ENCODE data around the gene GLA.
A peak's percentile ranks its signal among the peaks of the same experiment; 100 is the strongest.

GLA gene

GRCh38 chrX:101357166-101357795 lies 50.4 kb downstream of the GLA start:
- no peak for DNase-seq (ENCODE audit: low read depth in 2 of 2)

GRCh38 chrX:101349193-101349562 lies 58.5 kb downstream of the GLA start:
- no peak for DNase-seq (ENCODE audit: low read depth in 2 of 2)

GRCh38 chrX:101348452-101349192 lies 59.1 kb downstream of the GLA start, which contains the start of gene TIMM8A:
Gene TIMM8A (minus strand): TSS chrX:101348742. CDS start chrX:101348664, 78 bp downstream.
- DNase-seq (ENCODE audit: low read depth in 2 of 2), result peak; percentile 63 to 66

GRCh38 chrX:101347859-101348451 lies 59.8 kb downstream of the GLA start:
- DNase-seq (ENCODE audit: low read depth in 2 of 2), result no peak

All from activated CD4-positive, alpha-beta T cell treated with anti-CD3 and anti-CD28 coated beads for 24 hours (primary cell).